Neural cell (in vitro differentiated cells): ENCODE measurements around the gene OTOP2. TPM values are rescaled to one million over a fixed set of nuclear protein-coding genes. Genes with fewer than 3 reads are reported as not detected.

Experiments
- H2AFZ ChIP-seq: fragments of 200-600, 300-800 bp; sonication (generic), shearing (Covaris generic); 2 replicates; pipeline ENCODE4 v1.6.0; 2014; ENCODE audit warnings: low read depth, mild to moderate bottlenecking, antibody characterized with exemption, low read length, moderate library complexity
- H3F3A ChIP-seq: fragments of 200-600 bp; shearing (Covaris generic); 2 replicates; pipeline ENCODE4 v1.6.1; 2016; ENCODE audit warnings: mild to moderate bottlenecking, moderate library complexity, mixed read lengths, antibody characterized with exemption, low read length; ENCODE audit not compliant: insufficient read depth, poor library complexity, severe bottlenecking
- H3K27ac ChIP-seq: fragments of 200-600, 300-800 bp; sonication (generic), shearing (Covaris generic); 2 replicates; pipeline ENCODE4 v1.5.1; 2014; ENCODE audit warnings: mild to moderate bottlenecking, low read length, moderate library complexity
- H3K27me3 ChIP-seq: fragments of 300-800, 200-600 bp; sonication (generic), shearing (Covaris generic); 2 replicates; pipeline ENCODE4 v1.6.0; 2014; ENCODE audit warnings: mild to moderate bottlenecking, low read depth, low read length, moderate library complexity; ENCODE audit not compliant: insufficient read depth
- H3K36me3 ChIP-seq: fragments of 300-800, 200-600 bp; sonication (generic), shearing (Covaris generic); 2 replicates; pipeline ENCODE4 v1.5.1; 2014; ENCODE audit warnings: mild to moderate bottlenecking, antibody characterized with exemption, low read length, moderate library complexity; ENCODE audit not compliant: insufficient read depth
- H3K4me2 ChIP-seq: fragments of 300-800, 200-600 bp; sonication (generic), shearing (Covaris generic); 2 replicates; pipeline ENCODE4 v1.6.0; 2014; ENCODE audit warnings: mild to moderate bottlenecking, low read length
- H3K4me3 ChIP-seq: fragments of 300-800, 200-600 bp; sonication (generic), shearing (Covaris generic); 2 replicates; pipeline ENCODE4 v1.5.1; 2014; ENCODE audit warnings: mild to moderate bottlenecking, low read length, moderate library complexity
- H3K79me2 ChIP-seq: fragments of 200-600 bp; shearing (Covaris generic); replicated peaks from 2 replicates; pipeline ENCODE4 v1.6.0; 2014; ENCODE audit warnings: mild to moderate bottlenecking, low read length, moderate library complexity; ENCODE audit not compliant: insufficient read depth
- H3K9ac ChIP-seq: fragments of 300-800, 200-600 bp; sonication (generic), shearing (Covaris generic); 2 replicates; pipeline ENCODE4 v1.6.1; 2016; ENCODE audit warnings: mild to moderate bottlenecking, low read length, mixed read lengths
- H3K9me2 ChIP-seq: fragments of 200-600 bp; shearing (Covaris generic); 2 replicates; pipeline ENCODE4 v1.6.1; 2016; ENCODE audit warnings: mild to moderate bottlenecking, low read length, mixed read lengths; ENCODE audit not compliant: insufficient read depth
- H3K9me3 ChIP-seq: fragments of 200-600, 300-800 bp; sonication (generic), shearing (Covaris generic); 2 replicates; pipeline ENCODE4 v1.6.1; 2016; ENCODE audit warnings: mild to moderate bottlenecking, mixed run types, low read length, moderate library complexity, mixed read lengths
- H4K20me1 ChIP-seq: fragments of 200-600 bp; shearing (Covaris generic); 2 replicates; pipeline ENCODE4 v1.6.1; 2016; ENCODE audit warnings: mild to moderate bottlenecking, mixed run types; ENCODE audit not compliant: insufficient read depth
- CTCF ChIP-seq: fragments of 450-650 bp; IDR thresholded peaks from 2 replicates; pipeline ENCODE4 v1.5.1; 2014; ENCODE audit warnings: antibody characterized with exemption, mild to moderate bottlenecking, moderate library complexity; ENCODE audit not compliant: poor library complexity, severe bottlenecking
- EP300 ChIP-seq: fragments of 450-650 bp; conservative IDR thresholded peaks from 2 replicates; pipeline ENCODE4 v1.6.1; 2014; ENCODE audit warnings: antibody characterized with exemption, mild to moderate bottlenecking, moderate library complexity; ENCODE audit not compliant: poor library complexity, severe bottlenecking
- EZH2 ChIP-seq: fragments of 200-600, 300-800 bp; shearing (Covaris generic), sonication (generic); IDR thresholded peaks from 2 replicates; pipeline ENCODE4 v1.6.1; 2014; ENCODE audit warnings: antibody characterized with exemption, low read length, borderline replicate concordance, mild to moderate bottlenecking; ENCODE audit not compliant: insufficient read depth, poor library complexity, severe bottlenecking
- MXI1 ChIP-seq: fragments of 450-650 bp; conservative IDR thresholded peaks from 2 replicates; pipeline ENCODE4 v1.6.1; 2014; ENCODE audit warnings: antibody characterized with exemption, mild to moderate bottlenecking; ENCODE audit not compliant: poor library complexity, severe bottlenecking
- POLR2AphosphoS5 ChIP-seq: IDR thresholded peaks from 2 replicates; pipeline ENCODE4 v1.6.1; 2012
- RAD21 ChIP-seq: fragments of 450-650 bp; conservative IDR thresholded peaks from 2 replicates; pipeline ENCODE4 v1.6.1; 2014; ENCODE audit warnings: antibody characterized with exemption, mild to moderate bottlenecking, moderate library complexity
- REST ChIP-seq: IDR thresholded peaks from 2 replicates; pipeline ENCODE4 v1.6.1; 2012; ENCODE audit warnings: borderline replicate concordance
- SMC3 ChIP-seq: fragments of 450-650 bp; conservative IDR thresholded peaks from 2 replicates; pipeline ENCODE4 v1.6.1; 2014; ENCODE audit warnings: antibody characterized with exemption, mild to moderate bottlenecking, moderate library complexity; ENCODE audit not compliant: poor library complexity
- TAF1 ChIP-seq: IDR thresholded peaks from 2 replicates; pipeline ENCODE4 v1.6.1; 2012; ENCODE audit warnings: low read depth
- polyA plus RNA-seq: library from polyadenylated mRNA; depleted of rRNA; stranded (reverse); fragments of >200 nt; gene quantifications from 2 replicates; pipeline ENCODE4 v1.2.3, GENCODE V29; 2014

OTOP2 gene
- polyA plus RNA-seq, 1 donor from 2014 or later = not detected

- H3K27me3 ChIP-seq = peaks cover 72% of the 10 kb centered on the region
- no peak overlapping the region for H2AFZ ChIP-seq
- H3K4me3 ChIP-seq = no peak overlapping the region
- H3K9me3 ChIP-seq = no peaks in the 10 kb centered on the region
- H3K79me2 ChIP-seq = no peaks in the 10 kb centered on the region
- no peaks in the 10 kb centered on the region for H4K20me1 ChIP-seq
- TF ChIP-seq SMC3 (no peak), CTCF (no peak), MXI1 (no peak), RAD21 (no peak), REST (no peak), EZH2 (no peak), TAF1 (no peak), POLR2AphosphoS5 (no peak), EP300 (no peak)
- no peaks in the 10 kb centered on the region for H3F3A ChIP-seq
- no peak overlapping the region for H3K9ac ChIP-seq
- H3K4me2 ChIP-seq = no peak overlapping the region
- no peak overlapping the region for H3K27ac ChIP-seq
- no peaks in the 10 kb centered on the region for H3K36me3 ChIP-seq
- H3K9me2 ChIP-seq = no peaks in the 10 kb centered on the region
Observed at GRCh38 chr17:74939534-74939933, 15.5 kb downstream of the OTOP2 start.

- H3K9me3 ChIP-seq = no peaks in the 10 kb centered on the region
- no peaks in the 10 kb centered on the region for H3K79me2 ChIP-seq
- H3F3A ChIP-seq = no peaks in the 10 kb centered on the region
- no peaks in the 10 kb centered on the region for H4K20me1 ChIP-seq
- no peaks in the 10 kb centered on the region for H3K9me2 ChIP-seq
- H3K4me2 ChIP-seq = no peak overlapping the region
- no peak overlapping the region for H3K4me3 ChIP-seq
- H3K27me3 ChIP-seq = peaks cover 59% of the 10 kb centered on the region
- H3K9ac ChIP-seq = no peak overlapping the region
- no peak overlapping the region for H2AFZ ChIP-seq
- TF ChIP-seq MXI1 (no peak), EP300 (no peak), TAF1 (no peak), REST (no peak), RAD21 (no peak), SMC3 (no peak), POLR2AphosphoS5 (no peak), EZH2 (no peak), CTCF (no peak)
- no peaks in the 10 kb centered on the region for H3K36me3 ChIP-seq
- no peak overlapping the region for H3K27ac ChIP-seq
Observed at GRCh38 chr17:74941128-74941725, 17.2 kb downstream of the OTOP2 start.
